ENCODE measurements around the gene SCAF8. TPM values are rescaled to one million over a fixed set of nuclear protein-coding genes. Genes with fewer than 3 reads are reported as not detected.
A peak's percentile ranks its signal among the peaks of the same experiment; 100 is the strongest.

Gene SCAF8
- total and polyA plus RNA-seq, 2 donors (not counting 1 experiment from before 2014, with no cell fraction given) = 25.7 to 75.2 TPM

DNA sequence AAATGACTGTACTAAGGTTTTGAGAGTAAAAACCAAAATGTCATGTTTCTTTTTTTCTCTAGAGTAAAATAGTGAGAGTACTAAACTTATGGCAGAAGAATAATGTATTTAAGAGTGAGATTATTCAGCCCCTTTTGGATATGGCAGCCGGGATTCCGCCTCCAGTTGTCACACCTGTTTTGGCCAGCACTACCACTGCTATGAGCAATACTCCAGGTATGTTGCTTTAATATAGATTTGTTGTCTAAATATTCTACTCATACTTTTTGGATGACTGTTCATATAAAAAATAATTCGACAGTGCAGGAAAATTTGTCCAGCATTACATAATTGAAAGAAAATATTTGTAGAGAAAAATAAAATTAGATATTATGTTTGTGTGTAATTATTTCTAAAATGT, 59.5 kb downstream of the SCAF8 start:
- Histone ChIP-seq H3K27me3 (replicated peaks in 1 of 4; ENCODE audit: control extremely low read depth in 1 of 4, control insufficient read depth in 3 of 4, insufficient read depth in 4 of 4, low read length in 3 of 4) (no peaks in the 10 kb centered on the region), H3K4me1 (ENCODE audit: control insufficient read depth in 2 of 2, insufficient read depth in 2 of 2, low read length in 2 of 2) (peaks cover 4 to 5% of the 10 kb centered on the region in 2 donors), H3K36me3 (replicated peaks in 1 of 2; ENCODE audit: control extremely low read depth in 1 of 2, control insufficient read depth in 1 of 2, extremely low read depth in 1 of 2, insufficient read depth in 2 of 2, low read length in 1 of 2) (peaks cover under 1 to 36% of the 10 kb centered on the region in 2 experiments), H3K79me2 (ENCODE audit: control insufficient read depth, insufficient read depth, low read length) (peaks cover 36% of the 10 kb centered on the region), H3K9ac (ENCODE audit: low read length) (no peak overlapping the region), H3K4me3 (ENCODE audit: control extremely low read depth in 1 of 5, extremely low read depth in 1 of 5, insufficient read depth in 1 of 5, low read depth in 2 of 5, low read length in 4 of 5) (no peak overlapping the region), H2AFZ (ENCODE audit: insufficient read depth, low read depth, low read length, poor library complexity, severe bottlenecking) (no peak overlapping the region), H4K20me1 (ENCODE audit: control insufficient read depth, insufficient read depth, low read length, poor library complexity, severe bottlenecking) (peaks cover 10% of the 10 kb centered on the region), H3K27ac (ENCODE audit: low read length in 2 of 2) (peak overlapping the region in 1 of 2 donors; percentile 19), H3K9me3 (ENCODE audit: control extremely low read depth in 1 of 3, control insufficient read depth in 2 of 3, insufficient read depth in 1 of 3, low read length in 2 of 3) (no peaks in the 10 kb centered on the region), H3K4me2 (replicated peaks; ENCODE audit: low read depth, low read length, poor library complexity, severe bottlenecking) (no peak overlapping the region)
- no peaks in the 10 kb centered on the region for H3K27me3 Mint-ChIP-seq
- WGBS (ENCODE audit: insufficient coverage) = no CpG with 5 or more reads among the region's 3 CpGs
- H3K4me3 Mint-ChIP-seq = no peak overlapping the region
- ChIA-PET POLR2A (no interaction called here), CTCF (no interaction called here)
- H3K4me1 Mint-ChIP-seq = peaks cover 15% of the 10 kb centered on the region
- no peak for TF ChIP-seq EZH2 (IDR thresholded peaks at IDR 0.05; ENCODE audit: borderline replicate concordance, insufficient read depth, low read depth, low read length, poor library complexity, severe bottlenecking)
- TF ChIP-seq, protein P1, sequence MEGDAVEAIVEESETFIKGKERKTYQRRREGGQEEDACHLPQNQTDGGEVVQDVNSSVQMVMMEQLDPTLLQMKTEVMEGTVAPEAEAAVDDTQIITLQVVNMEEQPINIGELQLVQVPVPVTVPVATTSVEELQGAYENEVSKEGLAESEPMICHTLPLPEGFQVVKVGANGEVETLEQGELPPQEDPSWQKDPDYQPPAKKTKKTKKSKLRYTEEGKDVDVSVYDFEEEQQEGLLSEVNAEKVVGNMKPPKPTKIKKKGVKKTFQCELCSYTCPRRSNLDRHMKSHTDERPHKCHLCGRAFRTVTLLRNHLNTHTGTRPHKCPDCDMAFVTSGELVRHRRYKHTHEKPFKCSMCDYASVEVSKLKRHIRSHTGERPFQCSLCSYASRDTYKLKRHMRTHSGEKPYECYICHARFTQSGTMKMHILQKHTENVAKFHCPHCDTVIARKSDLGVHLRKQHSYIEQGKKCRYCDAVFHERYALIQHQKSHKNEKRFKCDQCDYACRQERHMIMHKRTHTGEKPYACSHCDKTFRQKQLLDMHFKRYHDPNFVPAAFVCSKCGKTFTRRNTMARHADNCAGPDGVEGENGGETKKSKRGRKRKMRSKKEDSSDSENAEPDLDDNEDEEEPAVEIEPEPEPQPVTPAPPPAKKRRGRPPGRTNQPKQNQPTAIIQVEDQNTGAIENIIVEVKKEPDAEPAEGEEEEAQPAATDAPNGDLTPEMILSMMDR (IDR thresholded peaks at IDR 0.05) = no peak
- H3K9me3 Mint-ChIP-seq (ENCODE audit: insufficient read depth) = no peaks in the 10 kb centered on the region
- intact Hi-C loops (cut with micrococcal nuclease) = no loop called here
- no peak for ATAC-seq (ENCODE audit: low read depth)
- DNase-seq = no peak
- H3K27ac Mint-ChIP-seq = no peak overlapping the region

DNA sequence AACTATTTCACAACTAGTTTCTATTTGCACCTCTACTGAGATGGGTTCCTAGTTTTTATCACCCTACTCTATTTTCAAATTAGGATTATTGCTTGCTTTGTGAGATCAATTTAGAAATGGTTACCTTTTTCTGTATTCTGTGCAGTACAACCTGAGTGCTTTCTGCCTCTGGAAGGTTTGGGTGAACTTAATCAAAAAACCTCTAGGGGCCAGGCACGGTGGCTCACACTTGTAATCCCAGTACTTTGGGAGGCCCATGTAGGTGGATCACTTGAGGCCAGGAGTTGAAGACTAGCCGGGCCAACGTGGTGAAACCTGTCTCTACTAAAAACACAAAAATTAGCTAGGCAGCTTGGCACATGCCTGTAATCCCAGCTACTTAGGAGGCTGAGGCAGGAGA, 63.3 kb downstream of the SCAF8 start:
- Histone ChIP-seq H3K4me1 (ENCODE audit: control insufficient read depth in 2 of 2, insufficient read depth in 2 of 2, low read length in 2 of 2) (peaks cover 11 to 13% of the 10 kb centered on the region in 2 donors), H3K4me3 (ENCODE audit: control extremely low read depth in 1 of 5, extremely low read depth in 1 of 5, insufficient read depth in 1 of 5, low read depth in 2 of 5, low read length in 4 of 5) (no peak overlapping the region), H3K27ac (ENCODE audit: low read length in 2 of 2) (no peak overlapping the region), H3K9me3 (ENCODE audit: control extremely low read depth in 1 of 3, control insufficient read depth in 2 of 3, insufficient read depth in 1 of 3, low read length in 2 of 3) (no peaks in the 10 kb centered on the region), H2AFZ (ENCODE audit: insufficient read depth, low read depth, low read length, poor library complexity, severe bottlenecking) (no peak overlapping the region), H3K9ac (ENCODE audit: low read length) (no peak overlapping the region), H4K20me1 (ENCODE audit: control insufficient read depth, insufficient read depth, low read length, poor library complexity, severe bottlenecking) (peaks cover 10% of the 10 kb centered on the region), H3K4me2 (replicated peaks; ENCODE audit: low read depth, low read length, poor library complexity, severe bottlenecking) (no peak overlapping the region), H3K27me3 (replicated peaks in 1 of 4; ENCODE audit: control extremely low read depth in 1 of 4, control insufficient read depth in 3 of 4, insufficient read depth in 4 of 4, low read length in 3 of 4) (no peaks in the 10 kb centered on the region), H3K36me3 (replicated peaks in 1 of 2; ENCODE audit: control extremely low read depth in 1 of 2, control insufficient read depth in 1 of 2, extremely low read depth in 1 of 2, insufficient read depth in 2 of 2, low read length in 1 of 2) (peaks cover 0 to 45% of the 10 kb centered on the region in 2 experiments), H3K79me2 (ENCODE audit: control insufficient read depth, insufficient read depth, low read length) (peaks cover 38% of the 10 kb centered on the region)
- H3K27me3 Mint-ChIP-seq = no peaks in the 10 kb centered on the region
- no peak for TF ChIP-seq EZH2 (IDR thresholded peaks at IDR 0.05; ENCODE audit: borderline replicate concordance, insufficient read depth, low read depth, low read length, poor library complexity, severe bottlenecking)
- TF ChIP-seq, protein P1 (IDR thresholded peaks at IDR 0.05) = no peak
- no peak overlapping the region for H3K4me3 Mint-ChIP-seq
- ChIA-PET POLR2A (no interaction called here), CTCF (no interaction called here)
- DNase-seq = no peak
- ATAC-seq (ENCODE audit: low read depth) = no peak
- H3K9me3 Mint-ChIP-seq (ENCODE audit: insufficient read depth) = no peaks in the 10 kb centered on the region
- peaks cover 26% of the 10 kb centered on the region for H3K4me1 Mint-ChIP-seq
- no peak overlapping the region for H3K27ac Mint-ChIP-seq
- WGBS (ENCODE audit: insufficient coverage) = 88% methylated on average over 3 of the region's 3 CpGs
- intact Hi-C loops (cut with micrococcal nuclease) = no loop called here
